ENCODE results near the gene GLI3. TPM values are rescaled to one million over a fixed set of nuclear protein-coding genes. Genes with fewer than 3 reads are reported as not detected.

Gene GLI3
- total and polyA plus RNA-seq, 2 of the 8 experiments (the other 6 are each of a cell fraction or from before 2014, with no cell fraction given): 8.0 to 31.1 TPM

GRCh38 chr7:42099066-42099465 is 137.9 kb downstream of the GLI3 start (continued):
- TF ChIP-seq RFX5 (IDR thresholded peaks at IDR 0.05; ENCODE audit: borderline replicate concordance, low read depth, low read length) (no peak), POLR2AphosphoS5 (IDR thresholded peaks at IDR 0.05; ENCODE audit: low read depth, low read length) (no peak), SIX5 (IDR thresholded peaks at IDR 0.05; ENCODE audit: low read depth, low read length) (no peak), ZNF274 (IDR thresholded peaks at IDR 0.05; ENCODE audit: borderline replicate concordance, extremely low read depth, low read length) (no peak), KDM1A (IDR thresholded peaks at IDR 0.05; ENCODE audit: borderline replicate concordance, low read length) (no peak), SP2 (IDR thresholded peaks at IDR 0.05; ENCODE audit: low read length) (no peak), GABPA (IDR thresholded peaks at IDR 0.05; ENCODE audit: borderline replicate concordance, insufficient read depth, low read length) (no peak), CBX8 (IDR thresholded peaks at IDR 0.05; ENCODE audit: borderline replicate concordance, low read depth, low read length) (no peak)
